Fibroblast of pulmonary artery (primary cell): ENCODE data around the gene PCGF1.
"Not testable (repeated sequence)": the region's sequence is repeated elsewhere in the genome, so short reads cannot be mapped to it uniquely, and the experiment has no call there.

Experiments used
- DNase-seq: peaks from one replicate; pipeline ENCODE4 v3.0.0-alpha.2; 2010; ENCODE audit warnings: low read depth
- H3K4me3 ChIP-seq: replicated peaks from 2 replicates; pipeline ENCODE4 v1.5.1; 2011; ENCODE audit warnings: low read depth, mild to moderate bottlenecking, control low read depth, low read length, moderate library complexity
- CTCF ChIP-seq: IDR thresholded peaks from 2 replicates; pipeline ENCODE4 v1.5.1; 2011; ENCODE audit warnings: mild to moderate bottlenecking, control low read depth, low read length, inconsistent platforms; ENCODE audit errors: missing control alignments

PCGF1 gene

GRCh38 chr2:74474899-74475298, 32.6 kb downstream of the PCGF1 start:
- DNase-seq: no peak
- no peak overlapping the region for H3K4me3 ChIP-seq
- TF ChIP-seq CTCF: peak; percentile 38

- no peak for DNase-seq
- TF ChIP-seq CTCF: no peak
- H3K4me3 ChIP-seq: no peak overlapping the region
Measured at GRCh38 chr2:74474481-74474880, 33.0 kb downstream of the PCGF1 start.

GRCh38 chr2:74472945-74473258, 34.6 kb downstream of the PCGF1 start:
- no peak for TF ChIP-seq CTCF
- DNase-seq: no peak
- peak overlapping the region; percentile 66 for H3K4me3 ChIP-seq

DNA sequence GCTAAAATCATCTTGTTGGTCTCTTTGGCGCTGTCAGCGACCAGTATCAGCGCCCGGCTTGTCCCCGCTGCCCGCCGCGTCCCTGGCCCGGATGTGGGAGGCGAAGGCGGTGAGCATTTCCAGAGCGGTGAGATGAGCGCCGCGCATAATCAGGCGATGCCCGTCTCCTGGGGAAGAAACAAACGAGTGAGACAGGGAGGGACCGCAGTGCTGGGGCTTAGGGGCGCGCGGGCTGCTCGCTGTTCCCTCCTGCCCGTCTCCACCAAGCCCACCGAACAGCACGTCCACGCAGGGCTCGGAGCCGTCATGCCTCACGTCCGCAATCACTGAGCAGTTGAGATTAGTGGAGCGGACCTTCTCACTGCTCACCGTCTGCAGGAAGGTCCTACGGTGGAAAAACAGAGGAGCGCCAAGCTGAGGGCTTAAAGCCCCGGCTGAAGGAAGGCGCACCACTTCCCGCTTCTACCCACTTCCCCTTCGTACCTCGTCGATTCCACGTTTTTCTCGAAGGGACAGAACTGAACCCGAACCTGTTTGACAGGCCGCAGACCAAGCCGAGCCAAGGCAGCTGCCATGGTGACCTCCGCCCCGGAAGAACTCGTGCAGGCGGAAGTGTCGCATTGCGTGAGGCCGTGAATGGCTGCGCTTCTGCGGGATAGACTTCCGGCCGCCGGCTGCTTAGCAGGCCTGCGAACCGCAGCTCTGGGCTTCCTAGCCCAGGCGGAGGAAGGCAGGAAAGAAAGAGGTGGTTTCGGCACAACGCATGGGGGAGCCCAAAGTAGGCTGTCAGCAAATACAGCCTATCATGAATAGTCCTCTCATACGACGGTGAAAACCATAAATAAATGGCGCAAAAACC, 35.2 kb downstream of the PCGF1 start, which contains the start of gene MRPL53:
Gene MRPL53, minus strand, starts transcription at position 595 of the 859 bp plus-strand sequence. Its CDS starts 20 bp downstream, at position 575.
- H3K4me3 ChIP-seq: peak within 1 kb of the TSS; percentile 66
- peak; percentile 96 for DNase-seq
- TF ChIP-seq CTCF: no peak

DNA sequence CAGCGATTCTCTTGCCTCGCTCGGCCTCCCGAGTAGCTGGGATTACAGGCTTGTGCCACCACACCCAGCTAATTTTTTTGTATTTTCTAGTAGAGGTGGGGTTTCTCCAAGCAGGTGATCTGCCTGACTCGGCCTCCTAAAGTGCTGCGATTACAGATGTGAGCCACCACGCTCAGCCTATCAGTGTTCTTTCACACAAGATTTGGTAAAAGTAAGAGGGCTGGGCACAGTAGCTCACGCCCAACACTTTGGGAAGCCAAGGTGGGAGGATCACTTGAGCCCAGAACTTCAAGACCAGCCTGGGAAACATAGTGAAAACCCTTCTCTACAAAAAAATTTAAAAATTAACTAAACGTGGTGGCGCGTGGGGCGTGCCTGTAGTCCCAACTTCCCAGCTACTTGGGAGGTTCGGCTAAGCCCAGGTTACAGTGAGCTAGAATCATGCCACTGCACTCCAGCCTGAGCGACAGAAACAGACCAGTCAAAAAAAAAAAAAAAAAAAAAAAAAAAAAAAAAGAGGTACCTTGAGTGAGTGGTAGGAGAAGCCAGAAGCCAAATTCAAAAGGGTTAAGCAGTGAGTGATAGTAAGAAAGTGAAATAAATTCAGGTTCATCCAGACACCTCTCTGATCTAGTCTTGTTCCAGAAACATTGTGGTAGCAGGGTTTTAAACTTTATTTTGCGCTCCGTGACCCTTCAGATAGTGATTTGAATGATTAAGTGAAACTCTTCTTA, 36.0 kb downstream of the PCGF1 start:
- DNase-seq: no peak
- TF ChIP-seq CTCF: no peak
- H3K4me3 ChIP-seq: peak overlapping the region; percentile 66

DNA sequence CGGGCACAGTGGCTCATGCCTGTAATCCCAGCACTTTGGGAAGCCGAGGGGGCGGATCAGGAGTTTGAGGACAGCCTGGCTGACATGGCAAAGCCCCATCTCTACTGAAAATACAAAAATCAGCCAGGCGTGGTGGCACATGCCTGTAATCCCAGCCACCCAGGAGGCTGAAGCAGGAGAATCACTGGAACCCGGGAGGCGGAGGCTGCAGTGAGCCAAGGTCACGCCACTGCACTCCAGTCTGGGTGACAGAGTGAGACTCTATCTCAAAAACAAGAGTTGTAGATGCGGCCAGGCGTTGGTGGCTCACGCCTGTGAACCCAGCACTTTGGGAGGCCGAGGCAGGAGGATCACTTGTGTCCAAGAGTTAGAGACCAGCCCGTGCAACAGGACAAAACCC, 36.8 kb downstream of the PCGF1 start:
- H3K4me3 ChIP-seq, DNase-seq: not testable (repeated sequence)

- no peak for DNase-seq
- peak overlapping the region; percentile 80 for H3K4me3 ChIP-seq
- no peak for TF ChIP-seq CTCF
Measured at GRCh38 chr2:74464406-74464805, 43.1 kb downstream of the PCGF1 start.
